WTC11 (cell line): ENCODE measurements around the gene DLG1. TPM values are rescaled to one million over a fixed set of nuclear protein-coding genes. Genes with fewer than 3 reads are reported as not detected.

Experiments
- ATAC-seq: fragments of 200-7000 bp; cut with Tn5 transposase; 2 replicates; pipeline ENCODE4 v1.10.0; 2021; ENCODE audit warnings: mild to moderate bottlenecking, moderate library complexity
- CTCF ChIA-PET: fragments of 300-600 bp; sonication (Branson Sonifier 250); formaldehyde crosslinking; loops from one replicate; lab custom pipeline; 2021; ENCODE audit warnings: antibody characterized with exemption; lab: Charles Lee
- POLR2A ChIA-PET: fragments of 350-600 bp; sonication (Branson Sonifier 250); formaldehyde crosslinking; loops from one replicate; lab custom pipeline; 2021; ENCODE audit warnings: antibody characterized with exemption; lab: Charles Lee
- DNase-seq: peaks from one replicate; pipeline ENCODE4 v3.0.0; 2021; ENCODE audit warnings: low spot score
- H3K27ac Mint-ChIP-seq: 2 replicates; pipeline ENCODE4 v1.8.0; 2021; ENCODE audit warnings: mixed read lengths
- H3K27me3 Mint-ChIP-seq: 2 replicates; pipeline ENCODE4 v1.8.0; 2021; ENCODE audit warnings: low read depth, mild to moderate bottlenecking, moderate library complexity, mixed read lengths
- H3K36me3 Mint-ChIP-seq: 2 replicates; pipeline ENCODE4 v1.8.0; 2021; ENCODE audit warnings: mixed read lengths
- H3K4me1 Mint-ChIP-seq: 2 replicates; pipeline ENCODE4 v1.8.0; 2022; ENCODE audit warnings: mixed read lengths
- H3K4me3 Mint-ChIP-seq: 2 replicates; pipeline ENCODE4 v1.8.0; 2021; ENCODE audit warnings: mild to moderate bottlenecking, moderate library complexity, mixed read lengths
- H3K9me3 Mint-ChIP-seq: 2 replicates; pipeline ENCODE4 v1.8.0; 2021; ENCODE audit warnings: mixed read lengths
- CBFB ChIP-seq: sonication (generic); formaldehyde crosslinking; IDR thresholded peaks from 2 replicates; pipeline ENCODE4 v1.8.1; 2022; ENCODE audit warnings: mild to moderate bottlenecking, low read depth, missing genetic modification reagents
- CTCF ChIP-seq: fragments of 200-600 bp; IDR thresholded peaks from 2 replicates; pipeline ENCODE4 v1.8.0; 2022; ENCODE audit warnings: antibody characterized with exemption
- E2F5 ChIP-seq: sonication (generic); formaldehyde crosslinking; IDR thresholded peaks from 2 replicates; pipeline ENCODE4 v1.8.1; 2022; ENCODE audit warnings: mild to moderate bottlenecking, moderate library complexity, missing genetic modification reagents
- FOXP1 ChIP-seq: sonication (generic); formaldehyde crosslinking; IDR thresholded peaks from 2 replicates; pipeline ENCODE4 v1.8.0; 2022; ENCODE audit warnings: missing genetic modification reagents, mild to moderate bottlenecking, moderate library complexity, borderline replicate concordance
- FOXP4 ChIP-seq: sonication (generic); formaldehyde crosslinking; IDR thresholded peaks from 2 replicates; pipeline ENCODE4 v1.8.0; 2022; ENCODE audit warnings: mild to moderate bottlenecking, missing genetic modification reagents
- HMGA2 ChIP-seq: fragments of 250-450 bp; sonication (Bioruptor Pico); IDR thresholded peaks from 2 replicates; pipeline ENCODE4 v1.4.0; 2021; ENCODE audit warnings: mild to moderate bottlenecking, moderate library complexity
- MAX ChIP-seq: sonication (generic); formaldehyde crosslinking; IDR thresholded peaks from 2 replicates; pipeline ENCODE4 v1.8.0; 2022; ENCODE audit warnings: mild to moderate bottlenecking, missing genetic modification reagents
- MYBL2 ChIP-seq: sonication (generic); formaldehyde crosslinking; IDR thresholded peaks from 2 replicates; pipeline ENCODE4 v1.8.1; 2023; ENCODE audit warnings: mild to moderate bottlenecking, moderate library complexity, missing genetic modification reagents
- NR3C1 ChIP-seq: sonication (generic); formaldehyde crosslinking; conservative IDR thresholded peaks from 2 replicates; pipeline ENCODE4 v1.8.1; 2023; ENCODE audit warnings: low read depth, mild to moderate bottlenecking, missing genetic modification reagents
- RORB ChIP-seq: fragments of 250-450 bp; sonication (Bioruptor Pico); IDR thresholded peaks from 2 replicates; pipeline ENCODE4 v1.9.0; 2021; ENCODE audit warnings: mild to moderate bottlenecking
- SP1 ChIP-seq: sonication (generic); formaldehyde crosslinking; conservative IDR thresholded peaks from 2 replicates; pipeline ENCODE4 v1.8.1; 2022; ENCODE audit warnings: missing genetic modification reagents
- TCF7 ChIP-seq: sonication (generic); formaldehyde crosslinking; IDR thresholded peaks from 2 replicates; pipeline ENCODE4 v1.8.0; 2022; ENCODE audit warnings: mild to moderate bottlenecking, low read depth, missing genetic modification reagents, moderate library complexity
- TEAD1 ChIP-seq: sonication (generic); formaldehyde crosslinking; IDR thresholded peaks from 2 replicates; pipeline ENCODE4 v1.8.0; 2022; ENCODE audit warnings: mild to moderate bottlenecking, missing genetic modification reagents
- ZNF138 ChIP-seq: sonication (generic); formaldehyde crosslinking; conservative IDR thresholded peaks from 2 replicates; pipeline ENCODE4 v1.8.1; 2022; ENCODE audit warnings: mild to moderate bottlenecking, moderate library complexity, missing genetic modification reagents
- ZNF263 ChIP-seq: sonication (generic); formaldehyde crosslinking; IDR thresholded peaks from 2 replicates; pipeline ENCODE4 v1.8.1; 2022; ENCODE audit warnings: low read depth, mild to moderate bottlenecking, moderate library complexity, missing genetic modification reagents
- ZNF671 ChIP-seq: fragments of 250-450 bp; sonication (Bioruptor Pico); IDR thresholded peaks from 2 replicates; pipeline ENCODE4 v1.8.0; 2021; ENCODE audit warnings: mild to moderate bottlenecking
- total RNA-seq: library from RNA; stranded (reverse); gene quantifications from 3 replicates; pipeline ENCODE4 v1.2.3, GENCODE V29; 2021
- TF ChIP-seq, protein P1 (sequence below): sonication (generic); formaldehyde crosslinking; IDR thresholded peaks from 2 replicates; pipeline ENCODE4 v1.8.0; 2022; ENCODE audit warnings: mild to moderate bottlenecking, missing genetic modification reagents
- TF ChIP-seq, protein P2 (sequence below): fragments of 250-450 bp; sonication (Bioruptor Pico); IDR thresholded peaks from 2 replicates; pipeline ENCODE4 v1.8.0; 2021; ENCODE audit warnings: mild to moderate bottlenecking
- TF ChIP-seq, protein P3 (sequence below): fragments of 250-450 bp; sonication (Bioruptor Pico); IDR thresholded peaks from 2 replicates; pipeline ENCODE4 v1.9.0; 2021; ENCODE audit warnings: mild to moderate bottlenecking
- TF ChIP-seq, protein P4 (sequence below): fragments of 250-450 bp; sonication (Bioruptor Pico); IDR thresholded peaks from 2 replicates; pipeline ENCODE4 v1.9.0; 2021; ENCODE audit warnings: mild to moderate bottlenecking

Gene DLG1
- total RNA-seq, 1 experiment from 2014 or later = 81.1 TPM

DNA sequence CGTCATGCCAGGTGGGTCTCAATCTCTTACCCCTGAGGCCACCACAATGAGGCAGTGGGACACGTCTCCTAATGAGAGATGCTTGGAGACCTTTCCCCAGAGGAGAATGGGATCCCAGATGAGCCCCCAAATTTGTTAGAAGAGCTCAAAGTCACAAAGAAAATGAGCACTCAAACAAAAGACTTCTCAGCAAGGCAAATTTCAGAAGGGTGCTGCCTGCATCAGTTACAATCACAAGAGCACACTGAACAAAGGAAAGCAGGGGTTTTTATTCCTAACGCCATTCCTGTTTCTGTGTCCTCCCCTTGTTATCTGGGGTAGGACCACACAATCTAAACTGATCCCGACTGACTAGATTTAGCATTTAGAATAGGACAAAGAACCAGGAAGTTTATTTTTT lies 50.1 kb downstream of the DLG1 start:
- ChIA-PET POLR2A (no interaction called here), CTCF (no interaction called here)
- DNase-seq (no peak), ATAC-seq (no peak)
- TF ChIP-seq, protein P1, sequence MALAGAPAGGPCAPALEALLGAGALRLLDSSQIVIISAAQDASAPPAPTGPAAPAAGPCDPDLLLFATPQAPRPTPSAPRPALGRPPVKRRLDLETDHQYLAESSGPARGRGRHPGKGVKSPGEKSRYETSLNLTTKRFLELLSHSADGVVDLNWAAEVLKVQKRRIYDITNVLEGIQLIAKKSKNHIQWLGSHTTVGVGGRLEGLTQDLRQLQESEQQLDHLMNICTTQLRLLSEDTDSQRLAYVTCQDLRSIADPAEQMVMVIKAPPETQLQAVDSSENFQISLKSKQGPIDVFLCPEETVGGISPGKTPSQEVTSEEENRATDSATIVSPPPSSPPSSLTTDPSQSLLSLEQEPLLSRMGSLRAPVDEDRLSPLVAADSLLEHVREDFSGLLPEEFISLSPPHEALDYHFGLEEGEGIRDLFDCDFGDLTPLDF = no peak
- TF ChIP-seq, protein P2, sequence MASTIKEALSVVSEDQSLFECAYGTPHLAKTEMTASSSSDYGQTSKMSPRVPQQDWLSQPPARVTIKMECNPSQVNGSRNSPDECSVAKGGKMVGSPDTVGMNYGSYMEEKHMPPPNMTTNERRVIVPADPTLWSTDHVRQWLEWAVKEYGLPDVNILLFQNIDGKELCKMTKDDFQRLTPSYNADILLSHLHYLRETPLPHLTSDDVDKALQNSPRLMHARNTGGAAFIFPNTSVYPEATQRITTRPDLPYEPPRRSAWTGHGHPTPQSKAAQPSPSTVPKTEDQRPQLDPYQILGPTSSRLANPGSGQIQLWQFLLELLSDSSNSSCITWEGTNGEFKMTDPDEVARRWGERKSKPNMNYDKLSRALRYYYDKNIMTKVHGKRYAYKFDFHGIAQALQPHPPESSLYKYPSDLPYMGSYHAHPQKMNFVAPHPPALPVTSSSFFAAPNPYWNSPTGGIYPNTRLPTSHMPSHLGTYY (CRISPR knock-in tag) = no peak
- TF ChIP-seq TCF7 (CRISPR knock-in tag) = no peak
- TF ChIP-seq ZNF671 (CRISPR knock-in tag) = no peak
- TF ChIP-seq, protein P3, sequence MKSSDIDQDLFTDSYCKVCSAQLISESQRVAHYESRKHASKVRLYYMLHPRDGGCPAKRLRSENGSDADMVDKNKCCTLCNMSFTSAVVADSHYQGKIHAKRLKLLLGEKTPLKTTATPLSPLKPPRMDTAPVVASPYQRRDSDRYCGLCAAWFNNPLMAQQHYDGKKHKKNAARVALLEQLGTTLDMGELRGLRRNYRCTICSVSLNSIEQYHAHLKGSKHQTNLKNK = no peak
- no peak for TF ChIP-seq FOXP1
- TF ChIP-seq ZNF138 (CRISPR knock-in tag) = no peak
- no peak for TF ChIP-seq SP1 (CRISPR knock-in tag)
- TF ChIP-seq CTCF = no peak
- TF ChIP-seq, protein P4, sequence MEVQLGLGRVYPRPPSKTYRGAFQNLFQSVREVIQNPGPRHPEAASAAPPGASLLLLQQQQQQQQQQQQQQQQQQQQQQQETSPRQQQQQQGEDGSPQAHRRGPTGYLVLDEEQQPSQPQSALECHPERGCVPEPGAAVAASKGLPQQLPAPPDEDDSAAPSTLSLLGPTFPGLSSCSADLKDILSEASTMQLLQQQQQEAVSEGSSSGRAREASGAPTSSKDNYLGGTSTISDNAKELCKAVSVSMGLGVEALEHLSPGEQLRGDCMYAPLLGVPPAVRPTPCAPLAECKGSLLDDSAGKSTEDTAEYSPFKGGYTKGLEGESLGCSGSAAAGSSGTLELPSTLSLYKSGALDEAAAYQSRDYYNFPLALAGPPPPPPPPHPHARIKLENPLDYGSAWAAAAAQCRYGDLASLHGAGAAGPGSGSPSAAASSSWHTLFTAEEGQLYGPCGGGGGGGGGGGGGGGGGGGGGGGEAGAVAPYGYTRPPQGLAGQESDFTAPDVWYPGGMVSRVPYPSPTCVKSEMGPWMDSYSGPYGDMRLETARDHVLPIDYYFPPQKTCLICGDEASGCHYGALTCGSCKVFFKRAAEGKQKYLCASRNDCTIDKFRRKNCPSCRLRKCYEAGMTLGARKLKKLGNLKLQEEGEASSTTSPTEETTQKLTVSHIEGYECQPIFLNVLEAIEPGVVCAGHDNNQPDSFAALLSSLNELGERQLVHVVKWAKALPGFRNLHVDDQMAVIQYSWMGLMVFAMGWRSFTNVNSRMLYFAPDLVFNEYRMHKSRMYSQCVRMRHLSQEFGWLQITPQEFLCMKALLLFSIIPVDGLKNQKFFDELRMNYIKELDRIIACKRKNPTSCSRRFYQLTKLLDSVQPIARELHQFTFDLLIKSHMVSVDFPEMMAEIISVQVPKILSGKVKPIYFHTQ = no peak
- no peak for TF ChIP-seq ZNF263 (CRISPR knock-in tag)
- TF ChIP-seq CBFB = no peak
- TF ChIP-seq MYBL2 (CRISPR knock-in tag) = no peak
- TF ChIP-seq HMGA2 (CRISPR knock-in tag) = no peak
- TF ChIP-seq TEAD1 = no peak
- TF ChIP-seq MAX (CRISPR knock-in tag) = no peak
- TF ChIP-seq NR3C1 (CRISPR knock-in tag) = no peak
- TF ChIP-seq RORB (CRISPR knock-in tag) = no peak
- TF ChIP-seq E2F5 (CRISPR knock-in tag) = no peak
- no peak for TF ChIP-seq FOXP4 (CRISPR knock-in tag)
- Mint-ChIP-seq H3K27ac (no peak overlapping the region), H3K4me1 (no peaks in the 10 kb centered on the region), H3K36me3 (peaks cover 78% of the 10 kb centered on the region), H3K27me3 (no peaks in the 10 kb centered on the region), H3K4me3 (no peak overlapping the region), H3K9me3 (peaks cover 70% of the 10 kb centered on the region)
